Astrocyte (in vitro differentiated cells and primary cell): Measurements from ENCODE around the gene GOSR1. TPM values are rescaled to one million over a fixed set of nuclear protein-coding genes. Genes with fewer than 3 reads are reported as not detected.
"Not testable (repeated sequence)": the region's sequence is repeated elsewhere in the genome, so short reads cannot be mapped to it uniquely, and the experiment has no call there.

Experiments used
- DNase-seq: peaks from one replicate; pipeline ENCODE4 v3.0.0-alpha.2; 2010; ENCODE audit warnings: low read depth
- FAIRE-seq: peaks from 2 replicates; lab custom pipeline; 2011; peaks lifted over from hg19 to GRCh38; lab: Jason Lieb, UNC
- H2AFZ ChIP-seq: 2 replicates; pipeline ENCODE4 v1.6.0; 2012; ENCODE audit warnings: low read depth, low read length, inconsistent platforms
- H3K27ac ChIP-seq: 2 replicates; pipeline ENCODE4 v1.5.1; 2011; ENCODE audit warnings: low read depth, low read length, inconsistent platforms
- H3K27me3 ChIP-seq: 2 replicates; pipeline ENCODE4 v1.6.0; 2011; ENCODE audit warnings: low read length, inconsistent platforms; ENCODE audit not compliant: insufficient read depth
- H3K36me3 ChIP-seq: 2 replicates; pipeline ENCODE4 v1.5.1; 2011; ENCODE audit warnings: low read length, inconsistent platforms; ENCODE audit not compliant: insufficient read depth
- H3K4me1 ChIP-seq: 2 replicates; pipeline ENCODE4 v1.5.1; 2011; ENCODE audit warnings: low read length, inconsistent platforms; ENCODE audit not compliant: insufficient read depth
- H3K4me2 ChIP-seq: 2 replicates; pipeline ENCODE4 v1.6.0; 2012; ENCODE audit warnings: low read length, inconsistent platforms
- H3K4me3 ChIP-seq: 2 replicates; pipeline ENCODE4 v1.5.1; 2011; ENCODE audit warnings: low read depth, mild to moderate bottlenecking, low read length, inconsistent platforms; ENCODE audit not compliant: insufficient read depth
- H3K79me2 ChIP-seq: 2 replicates; pipeline ENCODE4 v1.6.0; 2012; ENCODE audit warnings: mild to moderate bottlenecking, low read length, inconsistent platforms; ENCODE audit not compliant: insufficient read depth
- H3K9ac ChIP-seq: 2 replicates; pipeline ENCODE4 v1.6.0; 2012; ENCODE audit warnings: mild to moderate bottlenecking, low read length, inconsistent platforms
- H3K9me3 ChIP-seq: 2 replicates; pipeline ENCODE4 v1.5.1; 2012; ENCODE audit warnings: low read depth, mild to moderate bottlenecking, low read length, inconsistent platforms; ENCODE audit not compliant: insufficient read depth
- H4K20me1 ChIP-seq: 2 replicates; pipeline ENCODE4 v1.6.0; 2012; ENCODE audit warnings: low read length, inconsistent platforms; ENCODE audit not compliant: insufficient read depth
- H3K27ac Mint-ChIP-seq: one replicate; pipeline ENCODE4 v1.8.0; 2021; ENCODE audit warnings: mild to moderate bottlenecking, mixed read lengths; ENCODE audit not compliant: unreplicated experiment
- H3K27me3 Mint-ChIP-seq: one replicate; pipeline ENCODE4 v1.8.0; 2021; ENCODE audit warnings: low read depth, mixed read lengths; ENCODE audit not compliant: unreplicated experiment
- H3K36me3 Mint-ChIP-seq: one replicate; pipeline ENCODE4 v1.8.0; 2021; ENCODE audit warnings: low read depth, mixed read lengths; ENCODE audit not compliant: unreplicated experiment
- H3K4me1 Mint-ChIP-seq: one replicate; pipeline ENCODE4 v1.8.0; 2021; ENCODE audit warnings: low read depth, mixed read lengths; ENCODE audit not compliant: unreplicated experiment
- H3K4me3 Mint-ChIP-seq: one replicate; pipeline ENCODE4 v1.8.0; 2021; ENCODE audit warnings: mild to moderate bottlenecking, moderate library complexity, mixed read lengths; ENCODE audit not compliant: unreplicated experiment
- H3K9me3 Mint-ChIP-seq: one replicate; pipeline ENCODE4 v1.8.0; 2021; ENCODE audit warnings: mild to moderate bottlenecking, mixed read lengths; ENCODE audit not compliant: unreplicated experiment
- EZH2 ChIP-seq: IDR thresholded peaks from 2 replicates; pipeline ENCODE4 v1.6.1; 2012; ENCODE audit warnings: mild to moderate bottlenecking, low read length, inconsistent platforms; ENCODE audit not compliant: insufficient read depth
- total RNA-seq: library from RNA; stranded (reverse); gene quantifications from 2 replicates; pipeline ENCODE4 v1.2.1, GENCODE V29; 2021
- TF ChIP-seq, protein P1 (sequence below): IDR thresholded peaks from 2 replicates; pipeline ENCODE4 v1.5.1; 2011; ENCODE audit warnings: low read depth, mild to moderate bottlenecking, inconsistent platforms, low read length, moderate library complexity; ENCODE audit not compliant: insufficient read depth

Gene GOSR1
- total RNA-seq, 1 donor from 2014 or later = 49.3 TPM

- DNase-seq = no peak
- H3K36me3 Mint-ChIP-seq = peaks cover 3% of the 10 kb centered on the region
Observed at GRCh38 chr17:30534938-30535921, 58.0 kb downstream of the GOSR1 start.

GRCh38 chr17:30536846-30537245 is 59.6 kb downstream of the GOSR1 start:
- not testable (repeated sequence) for H3K9me3 Mint-ChIP-seq, H3K36me3 ChIP-seq, FAIRE-seq, DNase-seq, H3K27me3 ChIP-seq, H3K9me3 ChIP-seq, H3K4me1 ChIP-seq, H2AFZ ChIP-seq, H3K4me3 ChIP-seq, H3K27me3 Mint-ChIP-seq, H3K79me2 ChIP-seq, H3K36me3 Mint-ChIP-seq, H3K4me3 Mint-ChIP-seq, H3K27ac Mint-ChIP-seq, H4K20me1 ChIP-seq, H3K9ac ChIP-seq, H3K4me2 ChIP-seq, H3K4me1 Mint-ChIP-seq, H3K27ac ChIP-seq

More at GRCh38 chr17:30534938-30535921, 58.0 kb downstream of the GOSR1 start:
- no peak overlapping the region for H3K9ac ChIP-seq
- H3K9me3 Mint-ChIP-seq = no peaks in the 10 kb centered on the region
- no peak overlapping the region for H3K4me2 ChIP-seq
- no peak overlapping the region for H3K27ac Mint-ChIP-seq
- no peaks in the 10 kb centered on the region for H3K27me3 ChIP-seq
- FAIRE-seq = no peak
- TF ChIP-seq EZH2 = no peak
- TF ChIP-seq, protein P1, sequence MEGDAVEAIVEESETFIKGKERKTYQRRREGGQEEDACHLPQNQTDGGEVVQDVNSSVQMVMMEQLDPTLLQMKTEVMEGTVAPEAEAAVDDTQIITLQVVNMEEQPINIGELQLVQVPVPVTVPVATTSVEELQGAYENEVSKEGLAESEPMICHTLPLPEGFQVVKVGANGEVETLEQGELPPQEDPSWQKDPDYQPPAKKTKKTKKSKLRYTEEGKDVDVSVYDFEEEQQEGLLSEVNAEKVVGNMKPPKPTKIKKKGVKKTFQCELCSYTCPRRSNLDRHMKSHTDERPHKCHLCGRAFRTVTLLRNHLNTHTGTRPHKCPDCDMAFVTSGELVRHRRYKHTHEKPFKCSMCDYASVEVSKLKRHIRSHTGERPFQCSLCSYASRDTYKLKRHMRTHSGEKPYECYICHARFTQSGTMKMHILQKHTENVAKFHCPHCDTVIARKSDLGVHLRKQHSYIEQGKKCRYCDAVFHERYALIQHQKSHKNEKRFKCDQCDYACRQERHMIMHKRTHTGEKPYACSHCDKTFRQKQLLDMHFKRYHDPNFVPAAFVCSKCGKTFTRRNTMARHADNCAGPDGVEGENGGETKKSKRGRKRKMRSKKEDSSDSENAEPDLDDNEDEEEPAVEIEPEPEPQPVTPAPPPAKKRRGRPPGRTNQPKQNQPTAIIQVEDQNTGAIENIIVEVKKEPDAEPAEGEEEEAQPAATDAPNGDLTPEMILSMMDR = no peak
- no peak overlapping the region for H3K4me3 Mint-ChIP-seq
- no peak overlapping the region for H2AFZ ChIP-seq
- no peaks in the 10 kb centered on the region for H3K36me3 ChIP-seq
- no peaks in the 10 kb centered on the region for H3K4me1 Mint-ChIP-seq
- H3K27me3 Mint-ChIP-seq = peaks cover 3% of the 10 kb centered on the region
- H3K4me3 ChIP-seq = no peak overlapping the region
- no peak overlapping the region for H3K27ac ChIP-seq
- H3K79me2 ChIP-seq = no peaks in the 10 kb centered on the region
- no peaks in the 10 kb centered on the region for H3K9me3 ChIP-seq
- H3K4me1 ChIP-seq = peaks cover 5% of the 10 kb centered on the region
- no peaks in the 10 kb centered on the region for H4K20me1 ChIP-seq

- not testable (repeated sequence) for H3K27ac Mint-ChIP-seq, H3K27me3 Mint-ChIP-seq, H3K9me3 Mint-ChIP-seq, H3K4me2 ChIP-seq, H3K4me1 ChIP-seq, H3K27ac ChIP-seq, H3K36me3 ChIP-seq, H3K27me3 ChIP-seq, H3K36me3 Mint-ChIP-seq, H3K79me2 ChIP-seq, H3K4me1 Mint-ChIP-seq, H3K9ac ChIP-seq, H3K9me3 ChIP-seq, H3K4me3 Mint-ChIP-seq, FAIRE-seq, H3K4me3 ChIP-seq, DNase-seq, H2AFZ ChIP-seq, H4K20me1 ChIP-seq
Observed at GRCh38 chr17:30537667-30538066, 60.5 kb downstream of the GOSR1 start.
